T-helper 17 cell (primary cell): Measurements from ENCODE around the gene SCN9A. TPM values are rescaled to one million over a fixed set of nuclear protein-coding genes. Genes with fewer than 3 reads are reported as not detected.

ENCODE experiments used
- ATAC-seq: fragments of 150-1000 bp; cut with Tn5 transposase; 2 replicates; pipeline ENCODE4 v1.10.0; 2021; ENCODE audit warnings: mild to moderate bottlenecking, moderate library complexity
- DNase-seq, 3 donors: peaks; one replicate each; pipeline versions ENCODE4 v3.0.0 to v3.0.0-alpha.2; 2020 to 2021
- H3K9me3 ChIP-seq: one replicate; pipeline ENCODE4 v1.7.0; 2013; ENCODE audit warnings: low read length, mild to moderate bottlenecking; ENCODE audit not compliant: control insufficient read depth, poor library complexity, severe bottlenecking
- H3K27ac Mint-ChIP-seq: one replicate; pipeline ENCODE4 v1.8.0; 2022; ENCODE audit warnings: mild to moderate bottlenecking, moderate library complexity, mixed read lengths
- H3K27me3 Mint-ChIP-seq: one replicate; pipeline ENCODE4 v1.8.0; 2022; ENCODE audit warnings: mixed read lengths
- H3K36me3 Mint-ChIP-seq: one replicate; pipeline ENCODE4 v1.8.0; 2022; ENCODE audit warnings: low read depth, mixed read lengths
- H3K4me1 Mint-ChIP-seq: one replicate; pipeline ENCODE4 v1.8.0; 2022; ENCODE audit warnings: mild to moderate bottlenecking, mixed read lengths
- H3K4me3 Mint-ChIP-seq: one replicate; pipeline ENCODE4 v1.8.0; 2022; ENCODE audit warnings: mild to moderate bottlenecking, moderate library complexity, mixed read lengths
- total RNA-seq, 4 donors: library from RNA in 2 of 4; stranded (reverse) in 2 of 4; gene quantifications; one replicate each; pipeline ENCODE4 v1.2.3 and lab custom pipeline; 2022 to 2026

SCN9A gene
- total RNA-seq, 2 donors from 2014 or later: 0.21 TPM; not detected in 1

GRCh38 chr2:166304656-166305055 lies 71.1 kb downstream of the SCN9A start:
- DNase-seq (no peak), ATAC-seq (no peak)
- Mint-ChIP-seq H3K27me3 (no peaks in the 10 kb centered on the region), H3K4me3 (no peak overlapping the region), H3K4me1 (no peaks in the 10 kb centered on the region), H3K36me3 (no peaks in the 10 kb centered on the region), H3K27ac (no peak overlapping the region)
- H3K9me3 ChIP-seq: no peaks in the 10 kb centered on the region

GRCh38 chr2:166302036-166302435 lies 73.7 kb downstream of the SCN9A start:
- Mint-ChIP-seq H3K36me3 (no peaks in the 10 kb centered on the region), H3K27me3 (no peaks in the 10 kb centered on the region), H3K4me1 (no peaks in the 10 kb centered on the region), H3K4me3 (no peak overlapping the region), H3K27ac (no peak overlapping the region)
- no peak for DNase-seq
- ATAC-seq: no peak
- H3K9me3 ChIP-seq: no peaks in the 10 kb centered on the region

DNA sequence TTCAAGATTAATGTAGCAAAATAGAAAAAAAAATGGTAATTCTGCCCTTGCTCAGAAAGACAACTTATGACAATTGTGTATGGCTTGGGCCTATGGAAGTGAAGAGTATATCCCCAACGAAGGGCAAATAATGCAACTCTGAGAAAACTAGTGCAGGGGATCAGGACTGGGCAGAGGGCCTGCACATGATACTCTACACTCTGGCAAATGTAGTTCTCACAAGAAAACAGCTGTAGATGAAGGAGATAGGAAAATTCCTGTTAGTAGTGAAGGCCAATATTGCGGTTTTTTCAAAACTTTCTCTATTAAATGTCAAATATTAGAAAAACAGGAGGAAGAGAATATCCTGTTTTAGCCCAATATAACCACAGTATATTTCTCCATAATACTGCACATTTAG lies 77.8 kb downstream of the SCN9A start:
- H3K9me3 ChIP-seq: no peaks in the 10 kb centered on the region
- no peak overlapping the region for H3K4me3 Mint-ChIP-seq
- no peaks in the 10 kb centered on the region for H3K27me3 Mint-ChIP-seq
- ATAC-seq: no peak
- no peak overlapping the region for H3K27ac Mint-ChIP-seq
- DNase-seq: no peak
- no peaks in the 10 kb centered on the region for H3K36me3 Mint-ChIP-seq
- no peaks in the 10 kb centered on the region for H3K4me1 Mint-ChIP-seq

DNA sequence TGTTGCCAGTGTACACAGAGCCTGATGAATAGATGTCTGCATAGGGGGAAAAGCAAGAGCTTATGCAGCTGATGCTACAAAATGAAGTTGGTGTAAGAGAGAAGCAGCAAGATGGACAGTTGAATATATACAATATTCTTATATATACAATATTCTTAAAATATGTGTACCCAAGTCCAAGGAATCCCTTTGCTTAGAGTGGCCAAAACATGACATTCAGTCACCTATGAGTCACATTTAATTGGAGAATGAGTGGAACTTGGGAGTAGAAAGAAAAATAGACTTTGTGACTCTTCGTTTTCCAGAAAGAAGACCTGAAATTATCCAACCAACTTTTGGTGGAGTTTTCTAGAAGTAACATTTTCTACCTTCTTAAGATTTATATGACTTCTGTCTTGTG lies 81.8 kb downstream of the SCN9A start:
- ATAC-seq: no peak
- Mint-ChIP-seq H3K4me3 (no peak overlapping the region), H3K4me1 (no peaks in the 10 kb centered on the region)

GRCh38 chr2:166285215-166285614 lies 90.5 kb downstream of the SCN9A start:
- H3K9me3 ChIP-seq: no peaks in the 10 kb centered on the region
- Mint-ChIP-seq H3K36me3 (no peaks in the 10 kb centered on the region), H3K27ac (no peak overlapping the region), H3K4me3 (no peak overlapping the region), H3K4me1 (no peaks in the 10 kb centered on the region), H3K27me3 (no peaks in the 10 kb centered on the region)
- ATAC-seq (no peak), DNase-seq (no peak)

More for the DNA sequence above, 81.8 kb downstream of the SCN9A start:
- Mint-ChIP-seq H3K27me3 (no peaks in the 10 kb centered on the region), H3K27ac (no peak overlapping the region), H3K36me3 (no peaks in the 10 kb centered on the region)
- no peaks in the 10 kb centered on the region for H3K9me3 ChIP-seq
- no peak for DNase-seq

- no peak overlapping the region for H3K27ac Mint-ChIP-seq
- no peaks in the 10 kb centered on the region for H3K9me3 ChIP-seq
- H3K36me3 Mint-ChIP-seq: no peaks in the 10 kb centered on the region
- no peaks in the 10 kb centered on the region for H3K4me1 Mint-ChIP-seq
- no peak for DNase-seq
- H3K27me3 Mint-ChIP-seq: no peaks in the 10 kb centered on the region
- ATAC-seq: no peak
- no peak overlapping the region for H3K4me3 Mint-ChIP-seq
These were observed 91.4 kb downstream of the SCN9A start for GRCh38 chr2:166284359-166284758.

- Mint-ChIP-seq H3K27me3 (no peaks in the 10 kb centered on the region), H3K36me3 (no peaks in the 10 kb centered on the region), H3K4me1 (no peaks in the 10 kb centered on the region), H3K27ac (no peak overlapping the region), H3K4me3 (no peak overlapping the region)
- no peaks in the 10 kb centered on the region for H3K9me3 ChIP-seq
- ATAC-seq (no peak), DNase-seq (no peak)
These were observed 93.6 kb downstream of the SCN9A start for GRCh38 chr2:166282154-166282553.

DNA sequence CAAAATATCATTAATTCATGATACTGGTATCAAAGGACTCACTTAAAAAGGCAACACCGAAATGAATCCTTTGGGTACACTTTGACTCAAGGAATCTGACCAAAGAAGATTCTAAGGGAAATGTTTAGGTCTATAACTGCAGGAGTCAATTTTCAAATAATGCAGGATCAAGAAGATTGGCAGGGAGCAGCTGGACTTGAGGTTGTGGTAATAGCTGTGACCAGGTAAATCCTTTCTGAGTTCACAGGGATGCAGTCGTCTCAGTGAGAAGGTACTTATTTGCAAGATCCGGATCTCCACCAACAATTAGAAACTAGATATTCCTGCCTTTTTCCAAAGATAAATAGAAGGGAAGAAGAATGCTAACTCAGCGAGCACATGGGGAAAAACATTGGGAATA lies 96.9 kb downstream of the SCN9A start:
- no peak for ATAC-seq

GRCh38 chr2:166270376-166270775 lies 105.4 kb downstream of the SCN9A start:
- no peak overlapping the region for H3K27ac Mint-ChIP-seq
- no peaks in the 10 kb centered on the region for H3K36me3 Mint-ChIP-seq
- ATAC-seq (no peak), DNase-seq (no peak)
- H3K4me3 Mint-ChIP-seq: no peak overlapping the region
- H3K4me1 Mint-ChIP-seq: no peaks in the 10 kb centered on the region
- no peaks in the 10 kb centered on the region for H3K9me3 ChIP-seq
- no peaks in the 10 kb centered on the region for H3K27me3 Mint-ChIP-seq

More for the DNA sequence above, 96.9 kb downstream of the SCN9A start:
- no peak overlapping the region for H3K27ac Mint-ChIP-seq
- H3K4me1 Mint-ChIP-seq: no peaks in the 10 kb centered on the region
- H3K36me3 Mint-ChIP-seq: no peaks in the 10 kb centered on the region
- no peak overlapping the region for H3K4me3 Mint-ChIP-seq
- H3K9me3 ChIP-seq: no peaks in the 10 kb centered on the region
- no peak for DNase-seq
- H3K27me3 Mint-ChIP-seq: no peaks in the 10 kb centered on the region

GRCh38 chr2:166269322-166269721 lies 106.4 kb downstream of the SCN9A start:
- Mint-ChIP-seq H3K4me3 (no peak overlapping the region), H3K4me1 (no peaks in the 10 kb centered on the region), H3K36me3 (no peaks in the 10 kb centered on the region), H3K27me3 (no peaks in the 10 kb centered on the region), H3K27ac (no peak overlapping the region)
- H3K9me3 ChIP-seq: no peaks in the 10 kb centered on the region
- no peak for DNase-seq
- no peak for ATAC-seq

GRCh38 chr2:166257859-166258258 lies 117.9 kb downstream of the SCN9A start:
- no peaks in the 10 kb centered on the region for H3K9me3 ChIP-seq
- DNase-seq (no peak), ATAC-seq (no peak)
- H3K36me3 Mint-ChIP-seq: no peaks in the 10 kb centered on the region
- no peaks in the 10 kb centered on the region for H3K27me3 Mint-ChIP-seq
- H3K27ac Mint-ChIP-seq: no peak overlapping the region
- H3K4me1 Mint-ChIP-seq: no peaks in the 10 kb centered on the region
- H3K4me3 Mint-ChIP-seq: no peak overlapping the region

- no peaks in the 10 kb centered on the region for H3K4me1 Mint-ChIP-seq
- DNase-seq (no peak), ATAC-seq (no peak)
- no peaks in the 10 kb centered on the region for H3K27me3 Mint-ChIP-seq
- H3K4me3 Mint-ChIP-seq: no peak overlapping the region
- no peaks in the 10 kb centered on the region for H3K36me3 Mint-ChIP-seq
- no peaks in the 10 kb centered on the region for H3K9me3 ChIP-seq
- no peak overlapping the region for H3K27ac Mint-ChIP-seq
These were observed 118.8 kb downstream of the SCN9A start for GRCh38 chr2:166256896-166257295.

DNA sequence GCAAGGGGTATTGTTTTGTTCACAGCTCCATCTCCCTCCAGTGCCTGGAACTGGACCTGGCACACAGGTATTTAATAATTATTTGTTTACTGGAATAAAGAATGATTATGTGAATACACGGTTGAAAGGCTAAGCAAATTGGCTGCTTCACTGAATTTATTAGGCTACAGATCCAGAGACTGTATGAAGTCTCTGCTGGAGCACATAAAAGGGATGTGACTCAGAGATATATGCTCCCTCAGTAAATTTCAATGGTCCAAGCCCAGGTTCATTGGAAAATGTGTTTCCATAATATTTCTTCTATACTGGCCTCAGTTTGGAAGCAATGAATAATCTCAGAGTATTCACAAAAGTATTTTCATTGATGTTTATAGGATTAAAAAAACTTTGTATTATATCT lies 126.4 kb downstream of the SCN9A start:
- no peaks in the 10 kb centered on the region for H3K9me3 ChIP-seq
- peaks cover 2% of the 10 kb centered on the region for H3K36me3 Mint-ChIP-seq
- no peak overlapping the region for H3K27ac Mint-ChIP-seq
- H3K27me3 Mint-ChIP-seq: no peaks in the 10 kb centered on the region
- no peak overlapping the region for H3K4me3 Mint-ChIP-seq
- H3K4me1 Mint-ChIP-seq: no peaks in the 10 kb centered on the region
- no peak for DNase-seq
- no peak for ATAC-seq

GRCh38 chr2:166246901-166247300 lies 128.8 kb downstream of the SCN9A start:
- no peak for ATAC-seq
- peaks cover 2% of the 10 kb centered on the region for H3K36me3 Mint-ChIP-seq
- DNase-seq: no peak

GRCh38 chr2:166242309-166242708 lies 133.4 kb downstream of the SCN9A start:
- peaks cover 2% of the 10 kb centered on the region for H3K36me3 Mint-ChIP-seq
- ATAC-seq: no peak
- H3K27ac Mint-ChIP-seq: no peak overlapping the region
- H3K27me3 Mint-ChIP-seq: no peaks in the 10 kb centered on the region
- H3K4me1 Mint-ChIP-seq: no peaks in the 10 kb centered on the region
- H3K9me3 ChIP-seq: no peaks in the 10 kb centered on the region
- no peak overlapping the region for H3K4me3 Mint-ChIP-seq
- DNase-seq: no peak

More at GRCh38 chr2:166246901-166247300, 128.8 kb downstream of the SCN9A start:
- no peak overlapping the region for H3K27ac Mint-ChIP-seq
- H3K9me3 ChIP-seq: no peaks in the 10 kb centered on the region
- H3K4me1 Mint-ChIP-seq: no peaks in the 10 kb centered on the region
- no peaks in the 10 kb centered on the region for H3K27me3 Mint-ChIP-seq
- H3K4me3 Mint-ChIP-seq: no peak overlapping the region
